Keratinocyte (primary cell): Measurements from ENCODE around the gene TMBIM1. TPM values are rescaled to one million over a fixed set of nuclear protein-coding genes. Genes with fewer than 3 reads are reported as not detected.

Experiments used
- DNase-seq: peaks from one replicate; pipeline ENCODE4 v3.0.0-alpha.2; 2011; ENCODE audit warnings: low read depth, missing footprints, low spot score
- FAIRE-seq: peaks from 2 replicates; lab custom pipeline; 2011; peaks lifted over from hg19 to GRCh38; lab: Jason Lieb, UNC
- H2AFZ ChIP-seq: 2 replicates; pipeline ENCODE4 v1.6.0; 2012; ENCODE audit warnings: low read length, control low read depth, inconsistent platforms; ENCODE audit not compliant: control insufficient read depth
- H3K27ac ChIP-seq: 2 replicates; pipeline ENCODE4 v1.5.1; 2011; ENCODE audit warnings: low read length; ENCODE audit not compliant: control insufficient read depth, insufficient read depth
- H3K27me3 ChIP-seq: 3 replicates; pipeline ENCODE4 v1.6.0; 2011; ENCODE audit warnings: low read length; ENCODE audit not compliant: control insufficient read depth, insufficient read depth; ENCODE audit errors: extremely low read depth
- H3K36me3 ChIP-seq, 2 experiments: 2 replicates in 1 of 2; 3 replicates in 1 of 2; pipeline ENCODE4 v1.5.1; 2011; ENCODE audit warnings: low read length in 2 of 2, mild to moderate bottlenecking in 1 of 2; ENCODE audit not compliant: control insufficient read depth in 2 of 2, insufficient read depth in 2 of 2; ENCODE audit errors: extremely low read depth in 1 of 2
- H3K4me1 ChIP-seq: 3 replicates; pipeline ENCODE4 v1.5.1; 2011; ENCODE audit warnings: low read length; ENCODE audit not compliant: control insufficient read depth, insufficient read depth; ENCODE audit errors: extremely low read depth
- H3K4me2 ChIP-seq: 3 replicates; pipeline ENCODE4 v1.6.0; 2011; ENCODE audit warnings: low read depth, low read length; ENCODE audit not compliant: control insufficient read depth, insufficient read depth; ENCODE audit errors: extremely low read depth
- H3K4me3 ChIP-seq, 3 experiments: fragments of 200-600 bp in 1 of 3; sonication (generic) in 1 of 3; 2 replicates in 2 of 3; 3 replicates in 1 of 3; pipeline ENCODE4 v1.5.1; 2011 to 2016; ENCODE audit warnings: low read length in 3 of 3, mild to moderate bottlenecking in 3 of 3, control low read depth in 2 of 3, inconsistent platforms in 1 of 3, low read depth in 1 of 3, mixed read lengths in 1 of 3, mixed run types in 1 of 3, moderate library complexity in 1 of 3; ENCODE audit not compliant: control insufficient read depth in 2 of 3, insufficient read depth in 2 of 3; ENCODE audit errors: extremely low read depth in 1 of 3
- H3K79me2 ChIP-seq: 2 replicates; pipeline ENCODE4 v1.6.0; 2012; ENCODE audit warnings: low read length; ENCODE audit not compliant: control insufficient read depth, insufficient read depth
- H3K9ac ChIP-seq: 3 replicates; pipeline ENCODE4 v1.6.0; 2011; ENCODE audit warnings: low read length; ENCODE audit not compliant: control insufficient read depth, insufficient read depth; ENCODE audit errors: extremely low read depth
- H3K9me1 ChIP-seq: 3 replicates; pipeline ENCODE4 v1.6.0; 2011; ENCODE audit warnings: low read length; ENCODE audit not compliant: control insufficient read depth, insufficient read depth; ENCODE audit errors: extremely low read depth
- H3K9me3 ChIP-seq: 2 replicates; pipeline ENCODE4 v1.5.1; 2012; ENCODE audit warnings: low read depth, low read length; ENCODE audit not compliant: control insufficient read depth
- H4K20me1 ChIP-seq: 3 replicates; pipeline ENCODE4 v1.6.0; 2011; ENCODE audit warnings: low read length; ENCODE audit not compliant: control insufficient read depth, insufficient read depth; ENCODE audit errors: extremely low read depth
- EZH2 ChIP-seq: IDR thresholded peaks from one replicate; pipeline ENCODE4 v1.6.1; 2012; ENCODE audit warnings: inconsistent platforms, mild to moderate bottlenecking, low read length, moderate library complexity
- dilution Hi-C: fragments of 300-500 bp; cut with MboI; formaldehyde crosslinking; loops from one replicate; pipeline ENCODE4 v1.7.0; 2020; ENCODE audit warnings: low sequenced_read_pairs; ENCODE audit not compliant: extremely low pct_ligation_motif_present
- polyA plus RNA-seq, 5 experiments: library from polyadenylated mRNA; depleted of rRNA in 3 of 5; stranded (reverse) in 3 of 5; stranded (forward) in 1 of 5; unstranded in 1 of 5; fragments of >200 nt; gene quantifications; 1 replicate in 1 of 5; 2 replicates in 3 of 5; 3 replicates in 1 of 5; pipeline versions ENCODE4 v1.2.1 to v1.2.3, GENCODE V29; 2011 to 2012; ENCODE audit warnings: missing spikeins in 2 of 5, low read depth in 1 of 5, low replicate concordance in 1 of 5
- TF ChIP-seq, protein P1 (sequence below), 3 experiments: IDR thresholded peaks in 1 of 3; conservative IDR thresholded peaks in 1 of 3; optimal IDR thresholded peaks in 1 of 3; 2 replicates in 2 of 3; 3 replicates in 1 of 3; pipeline versions ENCODE3 to v1.5.1; 2011; ENCODE audit warnings: low read length in 3 of 3, mild to moderate bottlenecking in 3 of 3, moderate library complexity in 2 of 3, control low read depth in 1 of 3, inconsistent platforms in 1 of 3; ENCODE audit not compliant: insufficient read depth in 2 of 3; ENCODE audit errors: extremely low read depth in 1 of 3

TMBIM1 gene
- polyA plus RNA-seq, 1 donor (not counting 4 experiments of a cell fraction or from before 2014, with no cell fraction given), result 609 TPM

DNA sequence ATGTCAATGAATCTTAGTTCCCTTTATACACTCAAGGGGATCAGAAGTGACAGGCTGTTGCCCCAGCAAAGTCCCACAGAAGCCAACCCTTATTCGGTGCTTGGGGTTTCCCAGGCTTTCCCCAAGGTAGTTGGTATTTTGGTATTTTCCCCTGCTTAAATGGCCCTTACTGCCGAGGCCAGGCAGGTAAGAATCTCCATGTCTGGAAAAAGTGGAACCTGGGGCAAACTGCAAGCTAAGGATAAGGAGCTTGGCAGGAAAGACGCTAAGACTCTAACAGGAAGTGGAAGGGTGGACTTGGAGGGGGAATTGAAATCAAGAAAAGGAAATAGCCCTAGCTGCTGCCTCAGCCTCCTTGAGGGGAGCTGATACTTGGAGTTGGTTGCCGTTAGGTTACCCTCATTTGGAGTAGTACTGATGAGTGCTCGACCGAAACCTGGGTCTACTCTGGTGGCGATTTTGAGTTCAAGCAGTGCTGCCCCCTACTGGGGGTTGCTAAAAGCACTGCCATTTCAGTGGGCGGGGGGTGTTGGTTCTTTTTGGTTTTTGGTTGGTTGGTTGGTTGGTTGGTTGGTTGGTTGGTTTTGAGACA lies 34.8 kb downstream of the TMBIM1 start:
- Histone ChIP-seq H3K9me1 (no peaks in the 10 kb centered on the region), H4K20me1 (peaks cover 11% of the 10 kb centered on the region), H2AFZ (no peak overlapping the region), H3K9me3 (no peaks in the 10 kb centered on the region), H3K4me3 (no peak overlapping the region), H3K9ac (no peak overlapping the region), H3K4me1 (peaks cover 3% of the 10 kb centered on the region), H3K4me2 (no peak overlapping the region), H3K79me2 (no peaks in the 10 kb centered on the region), H3K27me3 (no peaks in the 10 kb centered on the region), H3K27ac (no peak overlapping the region), H3K36me3 (peaks cover 22 to 25% of the 10 kb centered on the region in 2 experiments)
- peak; percentile 34 for FAIRE-seq
- dilution Hi-C loops, result no loop called here
- no peak for TF ChIP-seq EZH2
- TF ChIP-seq, protein P1, sequence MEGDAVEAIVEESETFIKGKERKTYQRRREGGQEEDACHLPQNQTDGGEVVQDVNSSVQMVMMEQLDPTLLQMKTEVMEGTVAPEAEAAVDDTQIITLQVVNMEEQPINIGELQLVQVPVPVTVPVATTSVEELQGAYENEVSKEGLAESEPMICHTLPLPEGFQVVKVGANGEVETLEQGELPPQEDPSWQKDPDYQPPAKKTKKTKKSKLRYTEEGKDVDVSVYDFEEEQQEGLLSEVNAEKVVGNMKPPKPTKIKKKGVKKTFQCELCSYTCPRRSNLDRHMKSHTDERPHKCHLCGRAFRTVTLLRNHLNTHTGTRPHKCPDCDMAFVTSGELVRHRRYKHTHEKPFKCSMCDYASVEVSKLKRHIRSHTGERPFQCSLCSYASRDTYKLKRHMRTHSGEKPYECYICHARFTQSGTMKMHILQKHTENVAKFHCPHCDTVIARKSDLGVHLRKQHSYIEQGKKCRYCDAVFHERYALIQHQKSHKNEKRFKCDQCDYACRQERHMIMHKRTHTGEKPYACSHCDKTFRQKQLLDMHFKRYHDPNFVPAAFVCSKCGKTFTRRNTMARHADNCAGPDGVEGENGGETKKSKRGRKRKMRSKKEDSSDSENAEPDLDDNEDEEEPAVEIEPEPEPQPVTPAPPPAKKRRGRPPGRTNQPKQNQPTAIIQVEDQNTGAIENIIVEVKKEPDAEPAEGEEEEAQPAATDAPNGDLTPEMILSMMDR (optimal IDR thresholded peaks at IDR 0.05 in 1 of 3, IDR thresholded peaks at IDR 0.05 in 1 of 3, conservative IDR thresholded peaks at IDR 0.05 in 1 of 3; ENCODE audit: extremely low read depth in 1 of 3, insufficient read depth in 2 of 3, low read length in 3 of 3), result peak; percentile 65 to 75 (median 70)
- no peak for DNase-seq

DNA sequence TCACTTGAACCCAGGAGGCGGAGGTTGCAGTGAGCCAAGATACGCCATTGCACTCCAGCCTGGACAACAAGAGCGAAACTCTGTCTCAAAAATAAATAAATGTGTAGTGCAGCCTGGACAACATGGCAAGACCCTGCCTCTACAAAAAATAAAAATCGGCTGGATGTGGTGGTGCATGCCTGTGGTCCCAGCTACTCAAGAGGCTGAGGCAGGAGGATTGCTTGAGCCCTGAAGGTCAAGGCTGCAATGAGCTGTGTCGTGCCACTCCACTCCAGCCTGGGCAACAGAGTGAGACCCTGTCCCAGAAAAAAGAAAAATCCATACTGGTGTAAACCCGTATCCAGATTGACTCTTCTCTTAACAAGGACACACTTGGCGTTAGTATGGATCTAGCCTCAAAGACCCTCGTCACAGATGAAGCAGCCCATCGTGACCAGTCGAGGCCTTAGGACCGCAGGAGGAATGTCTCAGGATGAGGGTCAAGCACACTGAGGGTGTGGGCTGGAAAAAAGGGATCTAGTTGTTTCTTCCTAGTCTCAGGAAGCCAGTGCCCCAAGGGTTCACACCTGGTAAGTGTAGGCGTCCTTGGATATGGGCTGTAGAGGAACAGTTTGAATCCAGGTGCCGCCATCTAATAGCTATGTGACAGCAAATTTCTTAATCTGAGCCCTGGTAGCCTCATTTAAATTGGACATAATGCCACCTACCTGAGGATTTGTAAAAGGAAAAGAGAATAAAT lies 35.5 kb downstream of the TMBIM1 start:
- peaks cover 3% of the 10 kb centered on the region for H3K4me1 ChIP-seq
- no peak overlapping the region for H3K4me2 ChIP-seq
- H4K20me1 ChIP-seq, result peaks cover 15% of the 10 kb centered on the region
- no peak for TF ChIP-seq EZH2
- TF ChIP-seq, protein P1 (optimal IDR thresholded peaks at IDR 0.05 in 1 of 3, IDR thresholded peaks at IDR 0.05 in 1 of 3, conservative IDR thresholded peaks at IDR 0.05 in 1 of 3; ENCODE audit: extremely low read depth in 1 of 3, insufficient read depth in 2 of 3, low read length in 3 of 3), result no peak
- no peak overlapping the region for H3K9ac ChIP-seq
- H3K27ac ChIP-seq, result no peak overlapping the region
- peaks cover 28 to 30% of the 10 kb centered on the region in 2 experiments for H3K36me3 ChIP-seq
- H3K4me3 ChIP-seq, result no peak overlapping the region
- FAIRE-seq (no peak), DNase-seq (no peak)
- dilution Hi-C loops, result no loop called here
- H3K9me1 ChIP-seq, result no peaks in the 10 kb centered on the region
- H2AFZ ChIP-seq, result no peak overlapping the region
- no peaks in the 10 kb centered on the region for H3K9me3 ChIP-seq
- no peaks in the 10 kb centered on the region for H3K27me3 ChIP-seq
- H3K79me2 ChIP-seq, result peaks cover 2% of the 10 kb centered on the region
